Right ventricle myocardium inferior (tissue), 1 donor: Measurements from ENCODE around the gene NEDD9. TPM values are rescaled to one million over a fixed set of nuclear protein-coding genes. Genes with fewer than 3 reads are reported as not detected.

Source experiments
- ATAC-seq: fragments of 200-7000 bp; cut with Tn5 transposase; one replicate; pipeline ENCODE4 v1.9.1; 2020; ENCODE audit warnings: mild to moderate bottlenecking, moderate library complexity
- DNase-seq: peaks from one replicate; pipeline ENCODE4 v3.0.0; 2021; ENCODE audit errors: missing footprints
- intact Hi-C: fragments of 100-400 bp; cut with DNase I; formaldehyde crosslinking; loops from one replicate; pipeline ENCODE4 v1.11.0; 2022
- total RNA-seq: library from RNA; stranded (reverse); fragmentation: NEBNext Ultra II Directional; extraction: Animal tissue kit (Norgen Biotek cat#: 25700); gene quantifications from one replicate; pipeline ENCODE4 v1.2.1, GENCODE V29; 2021
- donor health status: DM: no; HTN: yes; CAD: no; lungs with severe emphysema.

NEDD9 gene
- total RNA-seq, 1 donor from 2014 or later, result 29.3 TPM

- ATAC-seq (no peak), DNase-seq (no peak)
- intact Hi-C loops, result no loop called here
Measured at GRCh38 chr6:11140056-11140455, 92.4 kb downstream of the NEDD9 start.

GRCh38 chr6:11139051-11139960, 93.2 kb downstream of the NEDD9 start:
- no peak for ATAC-seq
- DNase-seq, result no peak
- intact Hi-C loops, result no loop called here

GRCh38 chr6:11136809-11137208, 95.7 kb downstream of the NEDD9 start:
- ATAC-seq (no peak), DNase-seq (no peak)
- intact Hi-C loops, result no loop called here

Other genes starting within 250 kb of the NEDD9 start
- gene ELOVL2, start 188.4 kb downstream of the NEDD9 start, total RNA-seq, result 2.4 TPM
- 12.6 TPM for gene SMIM13, start 138.8 kb downstream of the NEDD9 start, total RNA-seq
- 0.14 TPM for gene ERVFRD-1, start 120.9 kb downstream of the NEDD9 start, total RNA-seq